Adrenal gland (tissue), 5 donors: ENCODE measurements around the gene CFAP251.

Source experiments
- CTCF ChIP-seq, 6 experiments: fragments of 450-650 bp in 4 of 6; fragments of 200-600 bp in 2 of 6; sonication (generic) in 1 of 6; IDR thresholded peaks; 1 replicate in 5 of 6; 2 replicates in 1 of 6; pipeline versions ENCODE4 v1.5.1 to v1.8.0; 2016 to 2021; ENCODE audit warnings: antibody characterized with exemption in 6 of 6, mild to moderate bottlenecking in 2 of 6, moderate library complexity in 1 of 6
- POLR2A ChIP-seq, 2 donors: fragments of 450-650 bp; IDR thresholded peaks; one replicate each; pipeline ENCODE4 v1.6.1; 2017; ENCODE audit warnings: antibody characterized with exemption in 2 of 2, mild to moderate bottlenecking in 2 of 2, moderate library complexity in 1 of 2
- donor health status: DM: no; HTN: no; CAD: no.

- TF ChIP-seq CTCF (IDR thresholded peaks at IDR 0.05) (no peak), POLR2A (IDR thresholded peaks at IDR 0.05) (no peak)
Measured at GRCh38 chr12:121939186-121939585, 20.8 kb downstream of the CFAP251 start.
